NCI-H2227 (cell line): ENCODE measurements around the gene SRC.

Experiments used
- DNase-seq: peaks from one replicate; lab custom pipeline; 2025; ENCODE audit not compliant: unreplicated experiment; lab: John Stamatoyannopoulos, UW

Gene SRC

GRCh38 chr20:37407019-37407566, 61.2 kb downstream of the SRC start:
- DNase-seq = no peak

- no peak for DNase-seq
Observed at GRCh38 chr20:37407573-37408002, 61.6 kb downstream of the SRC start.

- DNase-seq = peak; percentile 63
Observed at GRCh38 chr20:37408302-37409193, 62.6 kb downstream of the SRC start.

GRCh38 chr20:37411408-37412219, 65.7 kb downstream of the SRC start:
- peak; percentile 48 for DNase-seq

- DNase-seq = no peak
Observed at GRCh38 chr20:37413023-37413334, 67.0 kb downstream of the SRC start.

GRCh38 chr20:37413379-37413778, 67.4 kb downstream of the SRC start:
- no peak for DNase-seq

- peak; percentile 59 for DNase-seq
Observed at GRCh38 chr20:37414224-37415035, 68.5 kb downstream of the SRC start.

GRCh38 chr20:37415118-37416085, 69.5 kb downstream of the SRC start:
- DNase-seq = no peak

GRCh38 chr20:37416100-37416847, 70.3 kb downstream of the SRC start:
- DNase-seq = no peak

GRCh38 chr20:37416848-37417616, 71.1 kb downstream of the SRC start:
- no peak for DNase-seq

- no peak for DNase-seq
Observed at GRCh38 chr20:37417617-37418467, 71.9 kb downstream of the SRC start.

- no peak for DNase-seq
Observed at GRCh38 chr20:37418591-37419109, 72.7 kb downstream of the SRC start.

- no peak for DNase-seq
Observed at GRCh38 chr20:37419307-37419706, 73.4 kb downstream of the SRC start.

- DNase-seq = no peak
Observed at GRCh38 chr20:37419774-37420542, 74.0 kb downstream of the SRC start.

- no peak for DNase-seq
Observed at GRCh38 chr20:37420610-37421009, 74.7 kb downstream of the SRC start.

GRCh38 chr20:37421060-37421905, 75.3 kb downstream of the SRC start:
- DNase-seq = peak; percentile 45
